ENCODE data around the gene KRTAP4-11.

The KRTAP4-11 gene

DNA sequence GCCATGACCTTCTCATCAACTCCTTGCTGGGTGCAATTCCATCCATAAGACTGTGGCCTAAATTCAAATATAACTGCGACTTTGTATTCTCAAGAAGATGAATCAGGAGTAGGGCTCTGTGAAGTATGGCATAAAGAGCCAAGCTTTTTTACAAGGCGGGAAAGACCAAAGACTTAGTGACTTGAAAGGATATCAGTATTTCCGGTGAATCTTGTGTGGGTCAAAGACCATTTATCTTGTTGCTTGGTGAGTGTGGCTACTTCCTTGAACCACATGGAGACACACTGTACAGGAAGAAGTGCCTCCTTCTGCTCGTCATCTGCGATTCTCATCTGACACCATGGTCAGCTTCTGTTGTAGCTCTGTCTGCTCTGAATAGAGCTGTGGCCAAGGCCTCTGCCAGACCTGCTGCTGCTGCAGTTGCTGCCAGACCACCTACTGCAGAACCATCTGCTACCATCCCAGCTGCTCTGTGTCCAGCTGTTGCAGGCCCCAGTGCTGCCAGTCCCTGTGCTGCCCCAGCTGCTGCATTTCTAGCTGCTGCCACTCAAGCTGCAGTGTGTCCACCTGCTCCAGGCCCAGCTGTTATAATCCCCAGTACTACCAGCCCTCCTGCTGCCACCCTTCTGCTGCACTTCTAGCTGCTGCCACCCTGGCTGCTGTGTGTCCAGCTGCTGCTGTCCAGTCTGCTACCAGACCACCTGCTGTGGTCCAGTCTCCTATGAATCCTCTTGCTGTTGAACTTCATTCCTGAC, 46.4 kb downstream of the KRTAP4-11 start:
- H3K27ac ChIP-seq (ENCODE audit: low read length) = no peak overlapping the region
- H3K4me1 ChIP-seq (ENCODE audit: insufficient read depth, low read length) = no peaks in the 10 kb centered on the region
- H3K36me3 ChIP-seq (ENCODE audit: insufficient read depth, low read depth, low read length) = no peaks in the 10 kb centered on the region
- H3K9ac ChIP-seq (ENCODE audit: low read depth, low read length) = no peak overlapping the region
- H3K9me3 ChIP-seq (ENCODE audit: insufficient read depth, low read depth, low read length) = no peaks in the 10 kb centered on the region
- no peak overlapping the region for H3K4me3 ChIP-seq (ENCODE audit: low read length)
- no peaks in the 10 kb centered on the region for H3K27me3 ChIP-seq (ENCODE audit: insufficient read depth, low read length)

DNA sequence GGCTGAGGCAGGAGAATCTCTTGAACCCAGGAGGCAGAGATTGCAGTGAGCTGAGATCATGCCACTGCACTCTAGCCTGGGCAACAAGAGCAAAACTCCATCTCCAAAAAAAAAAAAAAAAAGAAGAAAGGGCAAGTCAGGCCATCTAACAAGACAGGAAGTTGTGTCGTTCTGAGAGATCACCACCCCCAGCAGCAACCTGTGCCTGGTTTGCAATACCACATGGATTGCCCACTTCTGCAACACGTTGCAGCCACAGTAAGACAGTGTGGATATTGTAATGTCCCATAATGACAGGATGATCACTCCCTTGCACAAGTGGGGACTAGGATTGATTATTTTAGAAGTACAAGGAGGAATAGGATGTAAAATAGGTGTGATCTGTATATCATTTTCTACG, 49.1 kb downstream of the KRTAP4-11 start:
- H3K4me1 ChIP-seq (ENCODE audit: insufficient read depth, low read length) = no peaks in the 10 kb centered on the region
- no peak overlapping the region for H3K9ac ChIP-seq (ENCODE audit: low read depth, low read length)
- no peaks in the 10 kb centered on the region for H3K36me3 ChIP-seq (ENCODE audit: insufficient read depth, low read depth, low read length)
- H3K27ac ChIP-seq (ENCODE audit: low read length) = no peak overlapping the region
- H3K27me3 ChIP-seq (ENCODE audit: insufficient read depth, low read length) = no peaks in the 10 kb centered on the region
- H3K9me3 ChIP-seq (ENCODE audit: insufficient read depth, low read depth, low read length) = no peaks in the 10 kb centered on the region
- no peak overlapping the region for H3K4me3 ChIP-seq (ENCODE audit: low read length)

- Histone ChIP-seq H3K9me3 (ENCODE audit: insufficient read depth, low read depth, low read length) (no peaks in the 10 kb centered on the region), H3K36me3 (ENCODE audit: insufficient read depth, low read depth, low read length) (no peaks in the 10 kb centered on the region), H3K27ac (ENCODE audit: low read length) (no peak overlapping the region), H3K27me3 (ENCODE audit: insufficient read depth, low read length) (no peaks in the 10 kb centered on the region), H3K4me3 (ENCODE audit: low read length) (no peak overlapping the region), H3K9ac (ENCODE audit: low read depth, low read length) (no peak overlapping the region), H3K4me1 (ENCODE audit: insufficient read depth, low read length) (no peaks in the 10 kb centered on the region)
These were observed 50.9 kb downstream of the KRTAP4-11 start for GRCh38 chr17:41067281-41067680.
